SIG-M5 treated with dmso at 0.1 percent for 504 hours (cell line): ENCODE measurements around the gene VGLL4.
A peak's percentile ranks its signal among the peaks of the same experiment; 100 is the strongest.
"Not testable (repeated sequence)": the region's sequence is repeated elsewhere in the genome, so short reads cannot be mapped to it uniquely, and the experiment has no call there.

Experiments
- DNase-seq: peaks from one replicate; lab custom pipeline; 2025; ENCODE audit not compliant: unreplicated experiment; lab: John Stamatoyannopoulos, UW

Gene VGLL4

DNA sequence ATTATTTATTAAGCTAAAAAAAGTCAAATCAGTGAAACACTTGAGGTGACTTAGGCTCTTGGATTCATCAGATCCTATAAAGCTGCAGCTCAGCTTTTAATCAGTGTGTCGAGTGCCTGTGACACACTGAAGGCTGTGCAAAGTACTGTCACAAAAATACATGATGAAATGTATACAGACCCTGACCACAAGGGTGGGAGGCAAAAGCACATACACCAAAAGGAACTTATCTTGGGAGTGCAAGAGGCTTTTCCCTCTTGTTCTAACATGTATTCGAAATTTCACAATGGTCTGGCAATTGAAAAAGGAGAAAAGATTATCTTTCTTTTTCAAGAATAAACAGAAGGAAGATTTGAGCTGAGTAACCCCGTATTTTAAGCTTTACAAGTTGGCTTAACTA is 35.9 kb downstream of the VGLL4 start:
- DNase-seq, result peak; percentile 73

DNA sequence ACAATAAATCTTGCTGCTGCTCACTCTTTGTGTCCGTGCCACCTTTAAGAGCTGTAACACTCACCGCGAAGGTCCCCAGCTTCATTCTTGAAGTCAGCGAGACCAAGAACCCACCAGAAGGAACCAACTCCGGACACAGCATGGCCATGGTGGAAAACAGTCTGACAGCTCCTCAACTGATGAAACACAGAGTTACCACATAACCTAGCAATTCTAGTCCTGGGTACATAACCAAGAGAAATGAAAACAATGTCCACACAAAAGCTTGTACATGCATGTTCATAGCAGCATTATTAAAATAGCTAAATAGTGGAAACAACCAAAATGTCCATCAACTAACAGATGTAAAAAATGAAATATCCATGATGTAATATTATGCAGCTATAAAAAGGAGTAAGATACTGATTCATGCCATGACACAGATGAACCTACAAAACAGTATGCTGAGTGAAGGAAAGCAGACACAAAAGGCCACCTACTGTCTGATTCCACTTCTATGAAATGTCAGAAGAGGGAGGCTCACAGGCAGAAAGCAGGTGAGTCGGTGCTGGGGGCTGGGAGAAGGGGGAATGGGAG is 36.8 kb downstream of the VGLL4 start:
- no peak for DNase-seq

DNA sequence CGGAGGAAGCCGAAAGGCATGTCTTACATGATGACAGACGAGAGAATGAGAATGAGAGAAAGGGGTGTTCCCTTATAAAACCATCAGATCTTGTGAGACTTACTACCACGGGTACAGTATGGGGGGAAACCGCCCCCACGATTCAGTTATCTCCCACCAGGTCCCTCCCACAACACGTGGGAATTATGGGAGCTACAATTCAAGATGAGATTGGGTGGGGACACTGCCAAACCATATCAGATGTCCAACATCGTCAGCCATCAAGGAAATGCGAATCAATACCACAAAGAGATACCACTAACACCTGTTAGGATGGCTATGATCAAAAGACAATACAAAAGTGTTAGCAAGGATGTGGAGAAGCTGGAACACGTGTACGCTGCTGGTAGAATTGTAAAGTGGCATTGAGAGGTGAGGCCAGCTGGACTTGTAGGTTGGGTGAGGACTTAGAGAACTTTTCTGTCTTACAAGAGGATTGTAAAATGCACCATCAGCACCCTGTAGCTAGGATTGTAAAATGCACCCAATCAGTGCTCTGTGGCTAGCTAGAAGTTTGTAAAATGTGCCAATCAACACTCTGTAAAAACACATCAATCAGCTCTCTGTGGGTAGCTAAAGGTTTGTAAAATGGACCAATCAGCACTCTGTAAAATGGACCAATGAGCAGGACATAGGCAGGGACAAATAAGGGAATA is 37.5 kb downstream of the VGLL4 start:
- DNase-seq, result no peak

DNA sequence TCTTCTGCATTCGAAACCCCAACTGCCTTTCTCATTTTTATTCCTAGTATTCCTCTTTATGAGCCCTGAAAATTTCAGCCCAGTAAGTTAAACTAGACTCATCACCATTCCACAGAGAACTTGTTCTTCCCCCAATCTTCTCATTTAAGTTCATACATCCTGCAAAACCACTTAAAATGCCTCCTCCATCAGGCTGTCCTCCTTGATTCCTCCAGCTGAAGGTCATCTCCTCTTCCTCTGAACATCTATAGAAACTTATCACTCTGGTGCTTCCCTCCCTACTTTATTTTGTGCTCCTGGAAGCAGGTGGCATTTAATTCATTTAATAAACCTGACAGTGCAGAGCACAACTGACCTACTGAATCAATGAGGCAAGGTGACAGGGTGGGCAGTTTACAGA is 38.3 kb downstream of the VGLL4 start:
- no peak for DNase-seq

DNA sequence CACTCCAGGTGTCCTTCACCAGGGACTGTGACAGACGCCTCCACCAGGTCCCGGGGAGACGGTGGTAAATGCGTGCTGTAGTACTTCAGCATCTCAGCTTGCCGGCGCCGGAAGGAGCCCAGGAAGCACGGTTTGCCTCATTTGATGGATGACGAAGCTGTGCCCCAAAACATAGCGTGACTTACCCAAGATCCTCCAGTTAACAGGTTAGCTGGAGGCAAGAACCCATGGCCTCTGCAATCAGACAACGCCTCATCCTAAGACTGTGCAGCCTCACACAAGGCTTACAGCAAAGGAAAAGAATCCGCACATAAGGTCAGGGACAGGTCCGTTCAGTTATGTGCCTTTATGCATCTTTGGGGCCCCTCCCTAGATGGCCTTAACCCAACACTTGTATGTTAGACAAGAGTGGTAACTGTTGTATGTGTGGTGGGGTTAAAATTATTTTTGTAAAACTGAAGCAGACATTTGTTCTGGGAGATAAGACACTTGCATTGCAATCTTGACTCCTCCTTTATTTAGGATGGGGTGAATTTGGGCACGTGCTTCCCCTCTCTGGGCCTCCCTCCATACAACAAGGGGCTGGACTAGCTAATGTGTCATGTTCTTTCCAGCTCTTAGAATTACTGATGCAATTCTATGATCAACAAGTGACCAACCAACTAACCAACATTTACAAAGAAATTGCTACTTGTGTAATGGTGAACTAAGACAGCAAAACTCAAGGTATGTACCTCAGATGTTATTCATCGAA is 39.4 kb downstream of the VGLL4 start:
- no peak for DNase-seq

DNA sequence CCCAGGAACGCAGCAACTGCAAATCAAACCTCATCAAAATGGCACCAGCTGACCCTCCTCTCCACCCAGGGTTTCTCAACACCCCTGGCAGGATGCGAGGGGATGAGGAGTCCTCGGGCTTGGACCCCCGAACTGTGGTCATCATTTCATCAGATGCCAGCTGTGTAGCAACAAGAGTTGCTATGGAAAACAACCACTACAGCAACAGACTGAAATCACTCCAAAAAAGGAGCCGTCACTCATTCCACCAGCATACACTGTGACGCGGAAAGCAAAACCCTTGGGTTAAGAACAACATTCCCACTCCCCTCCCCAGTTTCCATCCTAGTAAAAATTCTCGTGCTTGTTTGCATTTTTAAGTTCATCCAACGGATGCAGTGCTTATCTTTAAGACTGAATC is 40.1 kb downstream of the VGLL4 start:
- no peak for DNase-seq

DNA sequence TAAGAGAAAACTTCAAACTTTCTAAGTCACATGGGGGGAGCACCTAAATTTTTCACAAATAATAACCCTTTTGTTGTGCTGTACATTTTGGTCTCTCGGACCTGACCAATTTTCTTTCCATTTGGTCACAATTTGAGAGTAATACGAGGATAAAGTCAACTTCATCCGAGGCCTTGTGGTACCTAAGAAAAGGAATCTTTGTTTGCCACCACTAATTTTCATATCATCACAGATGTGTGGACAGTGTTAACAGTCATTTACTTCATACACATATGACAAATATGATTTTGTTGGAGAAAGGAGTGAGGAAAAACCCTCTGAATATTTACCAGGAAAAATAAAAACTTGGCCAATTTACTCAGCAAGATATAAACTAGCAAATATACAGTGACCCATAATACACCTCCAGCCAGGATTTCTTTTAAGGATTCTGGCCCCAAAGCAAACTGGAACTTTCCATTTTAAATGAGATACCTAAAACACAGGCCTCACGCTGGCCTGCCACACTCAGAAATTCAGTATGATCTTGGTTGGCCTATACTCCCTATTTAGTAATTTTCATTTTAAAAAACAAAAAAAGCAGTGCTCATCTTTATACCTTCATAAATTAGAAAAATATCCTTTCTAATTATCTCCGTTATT is 40.7 kb downstream of the VGLL4 start:
- DNase-seq, result no peak

DNA sequence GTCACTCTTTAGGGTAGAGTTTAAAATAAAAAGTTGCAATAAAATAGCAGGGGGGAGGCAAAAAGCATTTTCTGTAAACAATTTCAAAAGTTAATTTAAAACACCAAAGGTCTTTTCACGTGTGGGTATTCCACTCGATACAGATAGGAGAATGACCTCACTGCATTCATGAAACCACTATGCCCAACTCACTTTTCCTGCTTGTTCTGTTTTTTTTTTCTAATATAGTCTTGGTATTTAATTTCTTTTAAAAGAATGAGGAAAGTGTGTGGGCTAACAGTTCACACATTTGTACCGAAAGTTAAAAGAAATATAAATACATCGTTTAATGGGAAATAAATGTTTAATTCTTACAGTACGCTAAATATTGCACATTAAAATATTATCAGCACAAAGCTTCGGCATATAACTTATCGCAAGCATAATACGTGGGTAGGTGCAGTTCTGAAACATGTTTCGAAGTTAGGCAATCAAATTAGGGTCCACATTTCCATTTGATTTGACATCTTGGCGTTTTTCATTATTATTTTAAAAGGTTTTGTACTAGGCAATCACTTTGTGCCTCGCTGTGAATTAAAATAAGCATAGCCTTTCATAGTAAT is 41.4 kb downstream of the VGLL4 start:
- DNase-seq, result no peak

DNA sequence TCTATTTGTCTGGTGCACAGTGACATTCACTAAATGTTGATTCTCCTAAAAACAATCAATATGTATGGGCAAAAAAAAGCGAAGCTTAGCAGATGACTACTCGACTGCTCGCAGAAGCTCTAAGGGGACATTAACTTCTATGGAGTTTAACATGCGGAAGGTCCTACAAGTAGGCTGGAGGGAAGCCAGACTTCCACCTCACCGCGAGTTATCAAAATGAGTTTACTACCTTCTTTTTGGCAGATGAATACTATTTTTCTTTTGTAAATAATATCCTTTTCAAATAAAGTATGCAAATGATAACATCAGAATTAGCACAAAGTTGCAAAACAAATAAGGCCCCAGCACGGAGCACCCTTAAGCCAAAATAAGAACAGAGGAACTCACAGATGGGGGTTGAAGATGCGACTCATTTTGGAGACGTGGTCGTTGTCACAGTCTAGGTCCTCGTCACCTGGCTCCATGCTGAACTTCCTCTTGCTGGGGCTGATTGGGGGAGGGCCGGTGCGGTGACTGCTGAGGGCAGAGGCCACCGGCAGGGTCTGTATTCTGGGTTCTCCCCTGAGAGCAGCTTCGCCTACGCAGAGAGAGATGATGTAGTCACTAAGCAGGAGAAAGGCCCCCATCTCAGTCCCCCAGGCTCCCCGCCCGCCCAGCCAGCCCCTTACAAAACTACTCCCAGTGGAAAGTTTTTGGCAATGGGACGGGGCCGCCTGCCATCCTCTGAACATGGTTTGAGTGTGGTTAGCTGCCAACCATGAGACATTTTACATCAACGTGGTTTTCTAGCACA is 42.1 kb downstream of the VGLL4 start:
- DNase-seq, result peak; percentile 35

DNA sequence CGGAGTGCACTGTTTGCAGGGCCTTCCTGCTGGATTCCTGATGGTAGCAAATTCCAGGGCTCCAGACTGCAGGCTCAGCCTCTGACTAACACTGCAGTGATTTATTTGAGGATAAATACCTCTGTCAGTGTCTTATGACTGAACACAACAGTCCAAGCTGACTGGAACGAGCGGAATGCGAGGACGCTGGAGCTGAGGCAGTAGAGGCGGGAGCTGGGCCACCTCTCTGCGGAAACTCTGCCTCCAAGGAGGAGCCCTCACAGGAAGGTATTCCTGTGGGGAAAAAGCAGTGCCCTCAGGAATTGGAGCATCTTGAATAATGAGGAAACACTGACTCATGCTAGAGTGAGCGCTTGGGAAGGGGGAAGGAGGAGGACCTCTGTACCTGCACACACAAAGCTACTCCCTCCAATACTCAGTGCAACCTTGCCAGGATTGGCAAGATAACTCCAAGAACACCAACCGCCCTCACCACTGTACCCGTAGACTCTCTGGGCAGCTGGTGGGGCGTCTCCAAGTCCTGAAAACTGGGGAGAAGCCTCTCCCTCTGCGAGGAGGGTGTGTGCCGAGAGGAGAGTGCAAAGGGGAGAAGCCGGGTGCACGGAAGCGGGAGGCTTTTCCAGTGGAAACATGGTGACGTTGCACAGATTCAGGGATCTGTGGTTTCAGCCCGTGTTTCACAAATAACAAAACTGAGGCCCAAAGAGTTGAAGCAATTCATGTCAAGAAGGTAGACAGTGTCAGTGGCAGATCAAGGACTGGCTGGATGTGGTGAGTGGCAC is 43.0 kb downstream of the VGLL4 start:
- DNase-seq, result peak; percentile 55

DNA sequence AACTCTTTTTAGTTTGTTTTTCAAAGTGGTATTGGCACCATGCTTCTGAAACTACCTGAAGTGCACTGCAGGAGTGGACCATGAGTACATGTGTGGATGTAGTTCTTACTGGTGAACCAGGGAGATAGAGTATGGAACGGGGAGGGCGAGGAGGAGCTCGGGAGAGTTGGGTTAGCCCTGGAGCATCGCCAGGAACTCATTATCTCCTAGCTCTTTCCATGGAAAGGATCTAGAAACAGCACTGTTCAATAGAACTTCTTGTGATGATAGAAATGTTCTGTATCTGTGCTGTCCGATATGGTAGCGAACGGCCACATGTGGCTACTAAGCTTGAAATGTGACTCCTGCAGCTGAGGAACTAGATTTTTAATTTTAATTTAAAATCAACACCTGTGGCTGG is 47.3 kb downstream of the VGLL4 start:
- no peak for DNase-seq

DNA sequence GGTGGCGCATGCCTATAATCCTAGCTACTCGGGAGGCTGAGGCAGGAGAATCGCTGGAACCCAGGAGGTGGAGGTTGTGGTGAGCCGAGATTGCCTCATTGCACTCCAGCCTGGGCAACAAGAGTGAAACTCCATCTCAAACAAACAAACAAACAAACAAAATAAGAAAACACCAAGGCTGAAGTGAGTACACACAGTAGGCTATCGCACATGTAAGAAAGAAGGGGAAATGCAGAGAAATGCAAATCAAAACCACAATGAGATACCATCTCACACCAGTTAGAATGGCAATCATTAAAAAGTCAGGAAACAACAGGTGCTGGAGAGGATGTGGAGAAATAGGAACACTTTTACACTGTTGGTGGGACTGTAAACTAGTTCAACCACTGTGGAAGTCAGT is 48.7 kb downstream of the VGLL4 start:
- DNase-seq, result not testable (repeated sequence)

DNA sequence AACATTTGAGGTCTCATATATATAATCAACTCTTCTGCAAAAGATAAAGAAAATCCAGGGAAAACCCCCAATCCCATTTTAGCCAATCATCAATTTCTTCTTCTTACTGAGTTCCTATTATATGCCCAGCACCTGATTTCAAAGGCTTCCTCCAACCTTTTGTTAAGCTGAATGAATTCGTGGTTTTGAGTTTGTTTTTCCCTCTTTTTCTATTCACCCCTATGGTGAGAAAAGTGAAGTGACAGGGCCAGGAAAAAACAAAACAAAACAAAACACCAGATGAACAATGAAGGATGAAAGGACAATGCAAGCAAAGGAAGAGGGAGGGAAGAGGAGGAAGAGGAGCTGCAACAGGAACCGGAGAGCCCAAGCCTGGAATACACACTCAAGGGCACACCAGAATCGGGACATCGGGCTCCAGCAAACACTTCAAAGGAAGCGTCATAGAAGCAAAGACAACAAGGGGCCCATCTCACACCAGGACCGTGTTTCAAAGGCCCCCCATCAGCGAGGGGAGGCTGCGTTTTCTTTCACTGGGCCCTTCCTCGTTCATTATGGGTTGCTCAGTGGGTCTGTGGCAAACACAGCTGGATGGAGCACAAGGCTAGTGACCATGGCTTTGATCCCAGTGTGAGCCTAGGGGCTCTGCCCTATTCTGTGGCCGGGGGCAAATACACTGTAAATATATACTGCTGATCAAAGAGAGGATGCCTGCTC is 50.2 kb downstream of the VGLL4 start:
- DNase-seq, result no peak

DNA sequence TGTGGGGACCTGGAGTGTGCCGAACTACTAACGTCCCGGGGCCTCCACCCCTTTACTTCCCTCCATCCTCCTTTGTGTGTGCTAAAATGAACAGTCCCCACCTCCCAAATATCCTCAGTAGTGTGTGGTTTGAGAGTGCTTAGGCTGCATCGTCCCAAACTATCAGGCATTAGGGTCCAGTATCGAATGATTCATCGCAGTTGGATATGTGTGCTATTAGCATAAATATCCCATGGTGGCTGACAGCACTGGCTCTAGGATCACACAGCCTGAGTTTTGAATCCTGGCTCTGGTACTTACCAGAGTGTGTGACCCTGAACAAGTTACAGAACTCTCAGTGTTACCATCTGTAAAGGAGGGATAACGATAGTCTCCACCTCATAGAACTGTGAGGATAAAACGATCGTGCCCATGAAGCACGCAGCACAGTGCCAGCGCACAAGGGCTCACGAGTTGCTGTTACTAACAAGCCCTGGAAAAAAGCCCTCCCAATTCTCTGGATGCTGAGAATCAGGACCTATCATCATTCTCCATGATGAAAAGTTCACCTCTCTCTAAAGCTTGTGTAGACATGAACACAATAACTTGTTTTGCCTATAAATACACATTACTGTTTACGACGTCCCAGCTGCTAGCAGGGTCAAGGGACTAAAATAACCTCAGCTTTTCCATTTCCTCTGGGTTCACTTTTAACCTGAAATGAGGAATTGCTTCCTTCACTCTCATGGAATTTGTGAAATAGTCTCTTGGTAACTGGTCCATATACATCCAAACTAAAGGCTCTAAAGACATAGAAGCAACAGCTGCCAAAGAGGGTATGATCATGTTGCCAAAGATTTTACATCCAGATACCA is 51.0 kb downstream of the VGLL4 start:
- no peak for DNase-seq

DNA sequence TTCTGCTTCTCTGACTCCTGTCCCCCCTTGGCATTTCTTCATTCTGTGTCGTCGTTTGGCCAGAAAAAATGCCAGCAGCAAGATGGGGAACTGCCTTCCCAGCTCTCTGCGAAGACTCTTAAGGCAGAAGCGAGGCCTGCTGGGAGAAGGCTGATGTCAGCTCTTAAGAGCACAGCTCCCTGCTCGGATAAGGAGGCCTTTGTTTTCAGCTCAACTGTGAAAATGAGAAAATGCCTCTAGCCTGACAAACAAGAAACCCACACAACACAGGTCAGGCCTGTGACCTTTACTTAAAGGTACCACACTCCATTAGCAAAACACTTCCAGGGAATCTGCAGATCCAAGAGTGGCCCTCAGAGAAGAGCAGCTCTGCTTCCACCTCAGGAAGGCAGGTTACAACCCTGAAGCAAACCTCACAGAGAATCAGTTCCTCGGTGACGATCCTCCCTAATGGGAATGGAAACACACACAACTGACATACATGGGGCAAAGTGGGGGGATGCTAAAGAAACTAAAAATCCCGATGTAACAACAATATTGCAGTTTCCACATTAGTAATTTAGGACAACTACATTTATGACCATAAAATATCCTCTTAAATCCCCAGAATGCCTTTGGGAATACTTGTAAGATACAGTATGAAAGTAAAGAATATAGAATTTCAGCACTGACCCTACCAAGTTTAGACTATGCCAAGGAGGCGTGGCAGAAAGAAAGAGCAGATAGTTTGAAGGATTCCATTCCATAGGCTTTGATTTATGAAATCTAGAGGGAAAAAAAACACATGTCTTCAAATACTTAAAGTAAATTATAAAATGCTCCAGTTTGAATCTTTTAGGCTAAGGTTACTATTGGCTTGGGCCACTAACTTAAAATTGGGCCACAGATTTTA is 52.1 kb downstream of the VGLL4 start:
- DNase-seq, result no peak

DNA sequence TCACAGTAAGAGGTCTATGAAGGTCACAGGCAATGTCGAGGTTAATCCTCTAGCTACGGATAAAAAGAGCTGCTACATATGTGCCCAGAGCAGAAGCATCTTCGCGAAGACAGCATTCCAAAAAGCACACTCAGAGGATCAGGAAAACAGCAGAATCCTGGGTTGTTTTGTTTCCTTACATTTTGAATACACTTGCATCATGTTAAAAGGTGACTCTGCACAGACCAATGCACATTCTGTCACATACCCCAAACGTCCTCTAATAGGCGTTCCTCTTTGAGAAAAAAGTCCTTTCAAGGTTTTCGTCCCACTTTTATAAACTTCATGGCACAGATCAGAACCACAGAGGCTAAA is 52.7 kb downstream of the VGLL4 start:
- DNase-seq, result no peak

DNA sequence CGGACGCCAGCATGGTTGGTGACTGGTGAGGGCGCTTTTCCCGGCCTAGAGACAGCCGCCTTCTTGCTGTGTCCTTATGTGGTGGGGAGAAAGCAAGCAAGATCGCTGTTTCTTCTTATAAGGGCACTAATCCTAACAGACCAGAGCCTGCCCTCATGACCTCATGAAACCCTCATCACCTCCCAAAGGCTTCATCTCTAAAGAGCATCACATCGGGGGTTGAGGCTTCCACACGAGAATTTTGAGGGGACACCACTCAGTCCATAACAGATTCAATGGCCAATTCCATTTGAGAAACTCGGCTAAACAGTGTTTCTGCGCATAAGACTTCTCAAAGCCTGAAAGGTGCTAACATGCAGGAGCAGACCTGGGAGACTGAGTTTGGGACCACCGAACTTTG is 54.0 kb downstream of the VGLL4 start:
- no peak for DNase-seq

DNA sequence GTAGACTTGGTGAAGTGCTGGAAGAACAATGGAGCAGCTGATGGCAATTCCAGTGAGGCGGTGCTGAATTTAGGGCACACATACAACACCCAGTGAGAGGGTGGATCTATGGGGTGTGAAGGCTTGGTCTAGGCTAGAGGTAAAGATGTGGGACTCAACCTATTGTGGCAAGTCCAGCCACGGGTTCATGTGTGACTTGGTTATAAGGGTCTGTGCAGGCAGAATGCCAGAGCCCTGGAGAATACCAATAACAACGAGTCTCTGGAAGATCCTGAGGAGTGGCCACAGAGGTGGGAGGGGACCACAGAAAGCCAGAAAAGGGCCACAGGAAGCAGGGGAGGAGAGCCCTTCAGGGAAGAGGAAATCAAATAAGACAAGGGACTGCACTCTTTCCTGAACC is 55.0 kb downstream of the VGLL4 start:
- DNase-seq, result no peak
